GM19099 (cell line): ENCODE data around the gene VSTM4.

Experiments
- POLR2A ChIP-seq: IDR thresholded peaks from 3 replicates; pipeline ENCODE4 v1.6.1; 2011; ENCODE audit warnings: low read depth; ENCODE audit not compliant: insufficient read length; ENCODE audit errors: extremely low read depth

VSTM4 gene

DNA sequence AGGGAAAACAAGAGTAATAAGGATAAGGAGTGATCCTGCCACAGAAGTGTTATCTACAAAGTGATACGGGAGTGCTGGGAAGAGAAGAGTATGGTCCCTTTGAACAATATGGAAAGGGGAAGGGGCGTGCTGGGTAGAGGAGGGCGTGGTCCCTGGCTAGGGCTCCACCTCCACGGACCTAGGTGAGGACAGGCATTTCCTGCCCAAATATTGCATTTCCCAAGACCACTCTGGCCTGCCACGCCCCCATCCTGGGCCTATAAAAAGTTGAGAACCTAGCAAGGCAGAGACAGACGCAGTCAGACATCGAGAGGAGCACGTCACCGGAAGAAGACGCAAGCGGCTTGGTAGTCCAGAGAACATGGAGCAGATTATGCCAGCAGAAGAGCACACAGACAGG, 22.8 kb downstream of the VSTM4 start:
- no peak for TF ChIP-seq POLR2A

DNA sequence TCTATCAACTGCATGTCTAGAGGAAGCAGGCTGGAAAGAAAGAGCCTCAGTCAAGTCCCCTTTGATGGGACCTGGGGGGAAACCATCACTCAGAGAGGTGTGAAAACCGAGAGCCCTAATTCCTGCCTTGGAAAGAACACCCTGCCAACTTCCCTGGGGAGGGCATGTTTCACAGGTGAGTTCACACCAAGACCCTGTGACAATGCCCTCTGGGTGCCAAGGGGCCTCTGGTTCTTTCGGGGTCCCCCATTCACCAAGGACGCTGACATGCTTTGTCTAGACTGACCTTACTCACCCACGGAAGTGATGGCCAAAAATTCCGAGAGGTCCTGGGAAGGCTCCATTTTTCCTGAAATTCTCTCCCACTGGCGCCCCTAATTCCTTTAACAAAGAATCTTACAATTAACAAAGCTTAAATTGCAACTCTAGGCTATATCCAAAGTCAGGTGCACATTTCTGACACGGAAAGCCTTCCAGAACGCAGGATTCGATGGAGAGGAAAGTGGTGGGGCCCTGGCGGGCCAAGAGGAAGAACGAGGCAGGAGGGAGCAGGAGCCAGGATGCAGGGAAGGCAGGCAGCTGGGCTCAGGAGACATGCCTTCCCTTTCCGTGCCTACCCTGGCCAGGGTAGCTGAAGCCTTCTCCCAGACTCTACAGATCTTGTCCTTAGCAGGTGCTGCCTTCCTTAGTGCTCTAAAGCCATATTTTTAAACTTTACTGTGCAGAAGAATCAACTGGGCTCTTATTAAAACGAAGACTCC, 23.7 kb downstream of the VSTM4 start:
- no peak for TF ChIP-seq POLR2A

GRCh38 chr10:49090696-49091380, 24.5 kb downstream of the VSTM4 start:
- TF ChIP-seq POLR2A, result no peak

- TF ChIP-seq POLR2A, result no peak
Observed at GRCh38 chr10:49090189-49090575, 25.1 kb downstream of the VSTM4 start.

DNA sequence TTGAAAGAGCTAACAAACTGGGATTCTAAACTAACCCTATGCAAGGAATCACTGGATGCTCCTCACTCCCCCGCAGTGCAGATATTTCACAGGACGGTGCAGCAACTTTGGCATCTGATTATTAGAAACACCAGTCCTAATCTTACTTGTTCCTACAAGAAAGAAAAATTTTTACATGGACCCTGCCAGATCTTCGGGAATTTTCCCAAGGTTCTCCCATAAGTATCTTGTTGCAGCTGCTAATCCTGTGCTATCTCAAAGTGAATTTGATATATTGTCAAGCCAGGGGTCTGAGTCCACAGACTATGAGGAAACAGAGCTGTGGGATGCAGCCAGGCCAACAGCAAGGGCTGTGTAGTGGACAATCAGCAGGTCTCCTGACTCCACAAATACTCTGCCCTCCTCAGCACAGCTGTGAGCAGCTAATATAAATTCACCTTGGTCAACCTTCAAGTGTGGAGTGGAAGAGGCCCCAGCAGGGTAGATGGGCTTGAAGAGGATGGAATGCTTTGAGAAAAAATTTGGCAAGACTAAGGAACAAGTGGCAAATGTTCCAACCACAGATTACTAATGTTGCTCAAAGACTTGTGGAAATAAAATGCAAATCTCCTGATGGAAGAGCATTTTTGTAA, 25.6 kb downstream of the VSTM4 start:
- TF ChIP-seq POLR2A, result no peak

DNA sequence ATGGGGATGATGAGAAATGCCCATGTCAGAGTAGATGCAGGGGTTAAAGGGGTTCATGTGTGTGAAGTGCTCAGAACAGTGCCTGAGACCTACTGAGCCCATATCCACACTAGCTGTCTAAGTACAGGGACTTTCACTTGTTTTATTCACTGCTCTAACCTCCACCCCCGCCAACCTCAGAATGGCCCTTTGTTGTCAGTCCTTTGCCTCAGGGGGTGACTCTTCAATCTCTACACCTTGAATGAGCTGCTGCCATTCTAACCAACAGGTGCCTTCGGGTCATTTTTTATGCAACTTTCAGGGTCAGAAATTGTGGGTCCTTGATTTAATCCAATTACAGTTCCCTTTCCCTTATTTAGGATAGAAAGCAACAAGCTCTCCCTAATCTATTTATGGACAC, 26.2 kb downstream of the VSTM4 start:
- TF ChIP-seq POLR2A, result no peak

- TF ChIP-seq POLR2A, result no peak
Observed at GRCh38 chr10:49086889-49087288, 28.4 kb downstream of the VSTM4 start.

DNA sequence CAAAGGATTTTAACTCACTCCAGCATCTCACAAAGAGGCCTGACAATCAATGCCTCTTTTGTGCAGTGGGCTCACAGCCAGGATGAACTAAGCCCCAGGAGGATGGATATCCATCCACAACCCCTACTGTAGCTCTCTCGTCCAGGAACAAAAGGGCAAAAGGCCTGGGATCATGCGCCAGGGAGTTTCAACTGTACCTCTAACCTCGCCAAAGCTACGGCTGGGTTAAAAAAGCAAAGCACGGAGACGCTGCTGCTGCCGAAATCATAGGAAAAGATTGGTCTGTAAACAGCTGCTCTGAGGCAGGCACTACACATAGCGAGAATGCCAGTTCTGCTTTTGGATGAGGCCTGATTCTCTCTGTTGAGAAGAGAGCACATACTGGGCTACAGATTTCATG, 32.1 kb downstream of the VSTM4 start:
- TF ChIP-seq POLR2A, result no peak

DNA sequence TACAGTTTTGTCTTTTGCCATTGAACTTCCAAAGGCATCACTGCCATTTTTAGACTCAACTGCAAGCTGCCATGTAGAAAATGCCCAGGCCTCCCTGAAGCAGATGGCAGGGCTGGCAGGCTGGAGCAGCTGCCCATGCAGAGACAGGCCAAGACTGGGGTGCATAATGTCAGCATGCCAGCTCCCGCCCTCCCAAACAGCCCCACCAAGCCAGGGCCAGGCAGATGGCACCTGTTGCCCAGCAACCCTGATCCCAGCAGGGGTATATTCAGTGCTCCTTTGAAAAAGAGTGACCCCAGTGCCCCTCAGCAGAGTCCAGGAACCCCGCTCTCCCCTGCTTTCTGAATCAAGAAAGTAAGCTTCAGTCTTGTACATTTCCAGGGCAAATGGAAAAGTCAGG, 32.6 kb downstream of the VSTM4 start:
- TF ChIP-seq POLR2A, result no peak

- no peak for TF ChIP-seq POLR2A
Observed at GRCh38 chr10:49081547-49082275, 33.6 kb downstream of the VSTM4 start.

DNA sequence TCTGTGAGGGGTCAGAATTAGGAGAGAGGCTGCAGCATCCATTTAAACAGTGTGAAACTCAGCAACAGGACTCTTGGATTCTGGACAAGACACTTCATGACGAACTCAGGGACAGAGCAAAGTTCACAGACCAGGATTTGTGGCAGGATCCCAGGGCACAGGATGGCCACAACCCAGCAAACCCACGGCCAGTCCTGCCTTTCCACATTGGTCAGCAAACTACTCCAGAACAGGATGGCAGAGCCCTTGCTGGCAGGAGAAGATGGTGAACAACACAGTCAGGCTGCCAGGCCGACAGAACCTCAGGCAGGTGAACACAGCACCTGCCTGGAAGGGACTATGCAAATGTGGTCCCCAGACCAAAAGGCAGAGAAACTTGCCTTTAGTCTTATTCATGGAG, 34.4 kb downstream of the VSTM4 start:
- no peak for TF ChIP-seq POLR2A

DNA sequence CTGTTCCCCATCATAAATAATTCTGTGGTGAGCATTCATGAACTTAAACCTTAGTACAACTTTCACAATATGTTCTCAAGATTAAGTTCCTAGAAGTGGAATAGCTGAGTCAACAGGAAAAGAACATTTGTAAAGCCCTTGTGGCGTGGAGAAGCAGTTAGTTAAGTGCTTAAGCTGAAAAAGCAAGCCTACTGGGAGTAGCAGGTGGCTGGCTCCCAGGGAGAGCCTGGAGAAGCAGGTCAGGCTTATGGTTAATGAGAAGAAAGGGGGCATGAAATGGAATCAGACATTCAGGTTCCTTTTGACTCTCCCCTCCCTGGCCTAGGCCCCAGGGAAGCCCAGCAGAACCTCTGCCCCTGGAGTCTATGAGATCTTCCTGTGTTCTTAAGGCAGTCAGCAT, 35.3 kb downstream of the VSTM4 start:
- no peak for TF ChIP-seq POLR2A

DNA sequence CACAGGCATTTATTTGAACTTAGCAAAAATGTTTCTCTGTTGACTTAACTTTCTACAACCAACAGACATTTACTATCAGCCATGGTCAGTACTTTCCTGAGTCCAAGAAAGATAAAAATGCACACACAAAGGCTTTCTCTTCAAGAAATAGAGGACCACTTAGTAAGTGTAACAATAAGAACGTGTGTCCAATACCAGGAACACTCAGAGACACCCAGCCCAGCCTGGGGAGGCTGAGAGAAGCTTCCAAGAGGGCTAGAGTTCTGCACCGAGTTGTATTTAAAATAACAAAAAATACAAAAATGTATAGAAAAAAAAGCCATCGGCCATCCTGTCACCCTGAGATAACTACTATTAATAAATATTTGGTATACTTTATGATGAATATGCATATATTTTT, 35.8 kb downstream of the VSTM4 start:
- no peak for TF ChIP-seq POLR2A

DNA sequence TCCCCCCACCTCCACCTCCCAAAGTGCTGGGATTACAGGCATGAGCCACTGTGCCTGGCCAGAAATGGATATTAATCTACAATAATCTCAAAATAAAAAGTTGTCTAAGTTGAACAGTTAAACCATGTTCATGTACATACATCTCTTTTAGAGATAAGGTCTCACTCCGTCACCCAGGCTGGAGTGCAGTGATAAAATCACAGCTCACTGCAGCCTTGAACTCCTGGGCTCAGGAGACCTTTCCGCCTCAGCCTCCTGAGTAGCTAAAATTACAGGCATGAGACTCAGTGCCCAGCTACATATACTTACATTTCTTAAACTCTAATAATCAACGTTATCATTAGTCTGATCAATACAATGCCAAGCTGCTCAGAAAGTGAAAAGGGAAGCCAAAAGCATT, 36.2 kb downstream of the VSTM4 start:
- no peak for TF ChIP-seq POLR2A

DNA sequence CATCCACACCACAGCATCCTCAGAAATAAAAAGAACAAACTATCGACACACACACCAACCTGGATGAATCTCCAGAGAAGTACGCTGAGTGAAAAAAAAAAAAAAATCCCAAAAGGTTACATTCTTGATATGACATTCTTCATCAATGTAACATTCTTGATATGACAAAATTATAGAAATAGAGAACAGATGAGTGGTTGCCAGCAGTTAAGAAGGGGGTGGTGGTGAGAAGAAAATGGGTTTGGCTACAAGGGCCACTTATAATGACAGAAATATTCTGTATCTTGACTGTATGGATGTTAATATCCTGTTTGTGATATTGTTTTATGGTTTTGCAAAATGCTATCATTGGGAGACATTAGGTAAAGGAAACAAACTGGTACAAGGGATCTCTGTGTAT, 36.9 kb downstream of the VSTM4 start:
- no peak for TF ChIP-seq POLR2A
